Gastroesophageal sphincter (tissue), 3 donors: ENCODE measurements around the gene DIAPH3.

Source experiments
- POLR2A ChIP-seq, 2 donors: fragments of 450-650 bp; IDR thresholded peaks; one replicate each; pipeline ENCODE4 v1.6.1; 2017; ENCODE audit warnings: antibody characterized with exemption in 2 of 2, mild to moderate bottlenecking in 2 of 2, moderate library complexity in 1 of 2
- TF ChIP-seq, protein P1 (sequence below), 4 experiments: fragments of 200-600 bp in 2 of 4; fragments of 450-650 bp in 2 of 4; sonication (generic) in 1 of 4; IDR thresholded peaks; one replicate each; pipeline ENCODE4 v1.5.1; 2017 to 2019; ENCODE audit warnings: antibody characterized with exemption in 4 of 4, mild to moderate bottlenecking in 2 of 4, moderate library complexity in 2 of 4

DNA sequence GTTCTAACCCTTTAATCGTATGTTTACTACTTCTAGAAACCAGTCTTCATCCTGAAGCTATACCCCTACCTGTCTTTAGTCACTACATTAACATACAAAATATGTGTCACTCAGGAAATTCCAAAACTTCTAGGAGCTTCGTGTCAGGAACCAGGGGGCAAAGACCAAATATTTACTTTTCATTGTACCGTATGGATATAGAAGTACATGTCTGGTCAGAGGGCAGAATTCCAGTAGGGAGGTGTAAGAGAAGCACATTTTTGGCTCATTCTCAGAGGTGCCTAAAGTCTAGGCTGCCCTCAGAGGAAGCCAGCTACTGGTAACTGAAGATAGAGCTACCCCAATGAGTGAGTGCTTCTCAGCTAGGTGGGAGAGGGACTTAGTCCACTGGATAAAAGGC lies 320.7 kb downstream of the DIAPH3 start:
- TF ChIP-seq, protein P1, sequence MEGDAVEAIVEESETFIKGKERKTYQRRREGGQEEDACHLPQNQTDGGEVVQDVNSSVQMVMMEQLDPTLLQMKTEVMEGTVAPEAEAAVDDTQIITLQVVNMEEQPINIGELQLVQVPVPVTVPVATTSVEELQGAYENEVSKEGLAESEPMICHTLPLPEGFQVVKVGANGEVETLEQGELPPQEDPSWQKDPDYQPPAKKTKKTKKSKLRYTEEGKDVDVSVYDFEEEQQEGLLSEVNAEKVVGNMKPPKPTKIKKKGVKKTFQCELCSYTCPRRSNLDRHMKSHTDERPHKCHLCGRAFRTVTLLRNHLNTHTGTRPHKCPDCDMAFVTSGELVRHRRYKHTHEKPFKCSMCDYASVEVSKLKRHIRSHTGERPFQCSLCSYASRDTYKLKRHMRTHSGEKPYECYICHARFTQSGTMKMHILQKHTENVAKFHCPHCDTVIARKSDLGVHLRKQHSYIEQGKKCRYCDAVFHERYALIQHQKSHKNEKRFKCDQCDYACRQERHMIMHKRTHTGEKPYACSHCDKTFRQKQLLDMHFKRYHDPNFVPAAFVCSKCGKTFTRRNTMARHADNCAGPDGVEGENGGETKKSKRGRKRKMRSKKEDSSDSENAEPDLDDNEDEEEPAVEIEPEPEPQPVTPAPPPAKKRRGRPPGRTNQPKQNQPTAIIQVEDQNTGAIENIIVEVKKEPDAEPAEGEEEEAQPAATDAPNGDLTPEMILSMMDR (IDR thresholded peaks at IDR 0.05), result no peak
- TF ChIP-seq POLR2A (IDR thresholded peaks at IDR 0.05), result no peak
